ENCODE results near the gene NDUFAF5.

DNA sequence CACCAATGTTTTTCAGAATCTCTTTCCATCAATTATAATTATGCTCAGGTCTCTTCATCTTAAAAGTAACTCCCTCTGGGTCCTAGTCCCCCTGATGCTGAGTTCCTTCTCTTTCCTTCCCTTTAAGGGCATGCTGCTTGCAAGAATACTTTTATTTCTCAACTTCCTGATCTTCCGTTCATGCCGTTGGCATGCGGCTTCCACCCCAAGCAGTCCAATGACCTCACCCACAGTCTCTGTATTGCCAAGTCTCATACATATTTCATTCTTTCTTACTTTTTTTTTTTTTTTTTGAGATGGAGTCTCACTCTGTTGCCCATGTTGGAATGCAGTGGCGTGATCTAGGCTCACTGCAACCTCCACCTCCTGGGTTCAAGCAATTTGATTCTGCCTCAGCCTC, 83.5 kb downstream of the NDUFAF5 start:
- TF ChIP-seq, protein P1, sequence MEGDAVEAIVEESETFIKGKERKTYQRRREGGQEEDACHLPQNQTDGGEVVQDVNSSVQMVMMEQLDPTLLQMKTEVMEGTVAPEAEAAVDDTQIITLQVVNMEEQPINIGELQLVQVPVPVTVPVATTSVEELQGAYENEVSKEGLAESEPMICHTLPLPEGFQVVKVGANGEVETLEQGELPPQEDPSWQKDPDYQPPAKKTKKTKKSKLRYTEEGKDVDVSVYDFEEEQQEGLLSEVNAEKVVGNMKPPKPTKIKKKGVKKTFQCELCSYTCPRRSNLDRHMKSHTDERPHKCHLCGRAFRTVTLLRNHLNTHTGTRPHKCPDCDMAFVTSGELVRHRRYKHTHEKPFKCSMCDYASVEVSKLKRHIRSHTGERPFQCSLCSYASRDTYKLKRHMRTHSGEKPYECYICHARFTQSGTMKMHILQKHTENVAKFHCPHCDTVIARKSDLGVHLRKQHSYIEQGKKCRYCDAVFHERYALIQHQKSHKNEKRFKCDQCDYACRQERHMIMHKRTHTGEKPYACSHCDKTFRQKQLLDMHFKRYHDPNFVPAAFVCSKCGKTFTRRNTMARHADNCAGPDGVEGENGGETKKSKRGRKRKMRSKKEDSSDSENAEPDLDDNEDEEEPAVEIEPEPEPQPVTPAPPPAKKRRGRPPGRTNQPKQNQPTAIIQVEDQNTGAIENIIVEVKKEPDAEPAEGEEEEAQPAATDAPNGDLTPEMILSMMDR (IDR thresholded peaks at IDR 0.05; ENCODE audit: poor library complexity), result no peak
- TF ChIP-seq EZH2 (IDR thresholded peaks at IDR 0.05; ENCODE audit: borderline replicate concordance) (no peak), EZH2phosphoT487 (IDR thresholded peaks at IDR 0.05; ENCODE audit: low read depth, severe bottlenecking, unreplicated experiment) (no peak)

Measured in hepatocyte (in vitro differentiated cells).